GM18511 (cell line): Measurements from ENCODE around the gene MDK.

Experiments
- ATAC-seq: cut with Tn5 transposase; IDR thresholded peaks from one replicate; pipeline ENCODE4 v1.9.1; 2021; ENCODE audit warnings: mild to moderate bottlenecking, moderate library complexity; ENCODE audit not compliant: unreplicated experiment

MDK gene

DNA sequence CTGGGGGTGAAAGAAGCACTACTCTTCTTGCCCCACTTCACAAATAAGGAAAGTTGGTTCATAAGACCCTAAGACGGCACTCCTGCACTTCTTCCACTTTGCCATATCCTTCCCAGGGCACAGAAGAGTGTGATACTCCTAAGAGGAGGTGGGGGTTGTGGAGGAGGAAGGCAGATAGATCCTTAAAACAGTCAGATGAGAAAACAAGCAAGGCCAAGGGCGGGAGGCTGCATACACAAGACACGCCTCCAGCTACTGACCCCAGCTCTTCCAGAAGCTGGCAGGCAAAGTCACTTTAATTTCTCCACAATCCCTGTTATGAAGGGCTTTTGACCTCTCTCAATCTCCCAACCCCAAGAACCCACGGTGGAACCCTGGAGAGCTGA, 11.8 kb downstream of the MDK start:
- ATAC-seq = no peak

DNA sequence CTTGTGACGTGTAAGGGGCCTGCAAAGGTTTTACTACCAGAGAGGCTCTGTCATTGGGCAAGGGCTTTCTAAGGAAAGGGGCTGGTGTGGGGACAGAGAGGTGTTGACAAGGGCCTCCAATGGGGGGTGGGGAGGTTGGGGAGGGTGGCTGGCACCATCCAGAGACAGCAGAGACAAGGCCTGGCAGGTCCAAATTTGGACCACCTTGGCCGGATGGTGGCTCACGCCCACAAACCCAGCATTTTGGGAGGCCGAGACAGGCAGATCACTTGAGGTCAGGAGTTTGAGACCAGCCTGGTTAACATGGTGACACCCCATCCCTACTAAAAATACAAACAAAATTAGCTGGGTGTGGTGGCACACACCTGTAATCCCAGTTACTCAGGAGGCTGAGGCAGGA, 12.3 kb downstream of the MDK start:
- no peak for ATAC-seq

DNA sequence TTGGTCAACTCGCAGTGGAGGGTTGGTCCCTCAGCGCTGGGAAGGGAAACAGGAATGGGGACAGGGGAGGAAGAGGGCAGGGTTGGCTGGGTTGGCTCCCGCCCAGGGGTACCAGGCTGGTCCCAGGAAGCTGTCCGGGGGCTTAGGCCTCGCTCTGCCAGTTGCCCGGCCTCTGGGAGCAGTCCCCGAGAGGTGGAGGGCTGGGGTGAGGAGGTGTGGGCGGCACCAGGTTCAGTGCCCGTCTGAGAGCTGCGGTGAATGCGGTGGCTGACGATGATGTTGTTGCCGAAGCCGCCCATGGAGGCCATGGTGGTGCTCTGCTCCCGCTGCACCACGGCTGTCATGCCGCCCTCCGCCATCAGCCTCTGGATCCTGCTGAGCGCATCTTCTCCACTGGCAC, 16.1 kb downstream of the MDK start:
- ATAC-seq = no peak

DNA sequence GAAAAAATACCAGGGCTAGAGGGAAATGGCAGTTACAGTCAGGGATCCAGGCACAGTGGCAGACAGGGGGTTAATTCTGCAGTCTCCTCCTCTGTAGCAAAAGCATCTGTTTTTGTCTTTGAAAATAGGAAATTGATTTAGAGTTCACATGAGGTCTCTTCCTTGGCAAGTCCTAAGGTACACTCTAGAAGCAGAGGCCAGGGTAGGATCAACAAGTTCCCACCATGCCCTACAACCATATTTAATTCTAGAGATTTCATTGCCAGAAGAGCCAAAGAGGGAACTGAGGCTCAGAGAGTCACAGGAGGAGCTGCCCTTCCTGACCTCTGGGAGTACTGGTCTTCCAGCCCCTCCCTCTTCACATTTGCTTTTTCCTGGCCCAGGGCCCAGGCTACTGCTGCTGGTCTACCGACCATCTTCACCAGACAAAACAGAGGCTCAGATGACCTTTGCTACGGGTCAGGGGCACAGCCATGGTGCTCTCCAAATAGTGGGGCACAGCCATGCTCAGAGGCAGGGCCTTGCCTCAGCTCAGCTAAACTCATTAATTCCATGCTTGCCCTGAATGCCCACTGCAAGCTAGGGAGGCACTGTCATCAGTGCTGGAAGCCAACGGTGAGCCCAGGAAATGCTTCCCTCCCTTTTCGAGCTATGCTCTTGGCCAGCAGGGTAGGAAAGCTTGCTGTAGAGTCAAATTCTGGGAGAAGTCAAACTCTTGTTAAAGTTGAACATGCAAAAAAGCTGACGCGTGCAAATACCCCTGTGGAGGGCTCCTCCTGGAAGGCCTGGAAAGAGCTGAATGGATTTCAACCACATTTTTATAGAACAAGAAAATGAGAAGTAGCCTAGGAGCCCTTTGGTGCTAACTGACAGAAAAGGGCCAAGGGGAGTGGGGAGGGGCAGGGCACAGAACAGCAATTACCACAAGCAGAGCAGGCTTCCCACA, 21.8 kb downstream of the MDK start:
- ATAC-seq = no peak

DNA sequence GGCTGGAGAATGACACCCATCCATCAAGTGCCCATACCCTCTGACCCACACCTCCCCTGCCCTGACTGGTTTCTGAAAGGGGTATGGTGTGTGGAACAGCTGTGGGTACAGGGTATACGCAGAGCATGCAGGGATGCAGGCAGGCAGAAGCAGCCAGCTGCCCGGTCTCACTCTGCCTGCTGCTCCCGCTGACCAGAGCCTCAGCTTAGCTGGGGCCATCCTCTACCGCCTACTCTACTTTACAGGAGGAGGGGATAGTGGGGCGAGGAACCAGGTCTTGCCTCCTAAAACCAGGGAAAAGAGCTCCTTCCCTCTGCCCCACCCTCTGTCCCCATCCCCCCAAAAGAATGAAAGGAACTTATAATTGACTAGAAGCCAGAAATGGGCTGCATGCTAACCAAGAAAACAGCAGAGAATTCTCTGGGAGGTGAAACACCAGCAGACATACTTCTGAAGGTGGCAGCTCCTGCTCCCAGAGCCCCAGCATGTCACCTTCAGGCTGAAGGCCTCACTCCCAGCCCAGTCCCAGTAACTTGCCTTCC, 23.1 kb downstream of the MDK start:
- no peak for ATAC-seq

DNA sequence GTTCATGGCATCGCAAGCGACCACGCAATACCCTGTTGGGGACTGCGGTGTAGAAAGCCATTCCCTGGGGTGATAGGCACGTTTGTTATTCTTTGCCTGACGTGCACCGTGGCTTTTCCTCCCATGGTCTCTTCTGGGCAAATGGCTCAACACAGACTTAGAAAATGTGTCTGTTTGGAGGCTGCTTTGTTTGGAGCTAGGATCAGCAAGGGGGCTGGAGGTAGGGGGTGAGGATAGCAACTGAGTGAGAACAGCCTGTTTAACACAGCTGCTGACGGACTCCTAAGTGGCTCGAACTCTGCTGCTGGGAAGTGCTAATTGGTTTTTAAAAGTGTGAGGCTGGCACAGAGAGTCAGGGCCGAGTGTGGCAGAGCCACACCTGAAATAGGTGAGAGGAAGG, 26.2 kb downstream of the MDK start:
- no peak for ATAC-seq

DNA sequence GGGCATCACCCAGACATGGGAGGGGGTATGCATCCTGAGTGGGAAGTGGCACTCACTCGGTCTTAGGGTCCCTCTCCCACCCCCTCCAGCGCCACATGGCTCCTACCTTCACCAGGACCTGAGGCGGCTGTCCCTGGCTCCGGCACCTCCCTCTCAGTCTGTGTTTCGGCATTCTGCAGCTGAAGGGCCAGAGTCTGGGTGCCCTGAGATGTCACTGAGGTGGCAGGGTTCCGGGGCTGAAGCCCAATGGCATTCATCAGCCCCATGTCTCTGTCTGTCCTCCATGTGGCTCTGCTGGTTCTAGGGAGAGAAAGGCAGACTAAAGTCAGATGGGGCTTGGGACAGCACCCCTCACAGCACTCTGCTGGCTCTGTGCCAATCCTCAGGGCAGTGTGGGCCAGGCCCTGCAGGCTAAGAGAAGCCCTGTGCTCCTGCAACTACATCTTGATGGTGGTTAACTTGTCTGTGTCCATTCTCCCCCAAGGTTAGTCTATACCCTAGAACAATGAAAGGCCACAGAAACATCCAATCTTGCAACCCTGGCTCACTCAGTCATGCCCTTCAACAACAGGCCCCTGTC, 27.0 kb downstream of the MDK start:
- ATAC-seq = no peak

DNA sequence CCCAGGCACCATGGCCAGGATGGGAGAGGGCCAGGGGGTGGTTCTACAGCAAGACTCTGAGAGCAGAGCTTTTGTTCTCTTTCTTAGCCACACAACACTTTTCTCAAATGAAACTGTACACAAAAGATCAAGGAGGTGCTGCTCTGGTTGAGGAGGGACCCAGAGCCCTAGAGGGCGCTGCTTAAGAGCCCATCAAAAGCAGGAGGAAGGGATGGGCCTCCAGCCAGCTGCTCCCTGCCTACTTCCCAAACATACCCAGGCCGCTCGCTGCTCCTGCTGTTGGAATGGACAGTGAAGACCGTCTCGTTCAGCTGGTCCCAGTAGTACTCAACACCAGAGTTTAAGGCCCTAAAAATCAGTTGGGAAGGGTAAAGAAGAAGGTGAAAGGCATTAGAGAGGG, 28.6 kb downstream of the MDK start:
- no peak for ATAC-seq

DNA sequence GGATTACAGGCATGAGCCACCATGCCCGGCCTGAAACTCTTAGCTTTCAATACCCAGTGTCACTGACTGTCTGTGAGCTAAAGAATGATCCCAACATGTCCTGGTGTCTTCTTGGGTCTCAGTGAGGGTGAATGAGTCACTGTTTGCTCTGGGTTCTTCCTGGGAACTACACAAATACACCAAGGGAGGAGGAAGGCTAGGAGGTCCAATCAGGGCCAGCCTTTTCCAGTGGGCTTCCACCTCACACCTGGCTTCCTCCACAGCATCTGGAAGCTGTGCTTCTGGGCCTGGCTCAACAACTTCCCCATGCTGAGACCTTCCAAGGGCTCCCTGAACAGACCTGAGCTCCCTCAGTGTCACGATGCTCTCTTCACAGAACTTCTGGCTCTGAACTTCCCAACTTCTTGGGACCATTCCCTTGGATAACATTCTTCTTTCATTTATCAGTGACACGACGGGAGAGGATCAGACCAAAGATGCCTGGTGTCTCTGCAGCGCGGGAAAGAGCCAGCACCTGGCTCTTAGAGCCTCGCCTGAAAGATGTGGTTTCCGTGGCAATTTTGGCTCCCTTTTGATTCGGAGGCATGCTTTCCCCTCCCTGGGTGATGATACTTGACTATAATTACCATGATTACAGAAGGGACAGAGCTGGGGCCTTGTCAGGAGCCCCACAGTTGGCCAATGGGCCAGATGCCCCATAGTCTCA, 32.4 kb downstream of the MDK start:
- no peak for ATAC-seq

DNA sequence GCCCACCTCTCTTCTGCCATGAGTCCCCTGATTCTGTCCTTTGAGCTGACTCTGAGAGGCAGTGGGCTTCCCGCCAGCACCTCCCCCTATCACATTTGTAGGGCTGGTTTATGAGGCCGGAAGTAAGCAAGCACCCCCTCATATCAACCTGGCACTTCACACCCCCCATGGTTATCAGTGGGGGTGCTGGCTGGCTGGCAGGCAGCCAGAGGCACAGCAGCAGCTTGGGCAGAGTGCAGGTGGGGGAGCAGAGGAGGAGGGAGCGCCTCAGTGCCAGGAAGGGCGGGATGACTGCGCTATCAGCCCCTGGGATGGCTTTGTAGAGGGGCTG, 33.0 kb downstream of the MDK start:
- ATAC-seq = no peak

DNA sequence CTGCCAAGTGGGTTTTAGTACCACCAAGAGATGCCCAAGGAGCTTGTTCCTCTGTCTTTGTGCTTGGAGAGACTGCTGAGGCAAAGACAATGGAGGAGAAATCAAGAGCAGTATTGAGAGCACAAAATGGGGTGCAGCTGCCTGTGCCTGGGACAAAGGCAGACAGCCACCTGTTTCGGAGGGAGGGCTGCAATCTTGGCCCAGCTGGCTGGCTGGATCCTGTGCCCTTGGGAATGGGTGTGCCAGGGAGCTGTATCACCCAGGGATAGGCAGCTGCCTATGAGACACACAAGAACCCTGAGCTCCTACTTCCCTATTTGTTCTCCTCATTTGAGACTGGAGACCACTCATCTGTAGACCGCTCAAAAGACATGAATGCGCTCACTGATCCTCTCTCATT, 33.4 kb downstream of the MDK start:
- no peak for ATAC-seq

DNA sequence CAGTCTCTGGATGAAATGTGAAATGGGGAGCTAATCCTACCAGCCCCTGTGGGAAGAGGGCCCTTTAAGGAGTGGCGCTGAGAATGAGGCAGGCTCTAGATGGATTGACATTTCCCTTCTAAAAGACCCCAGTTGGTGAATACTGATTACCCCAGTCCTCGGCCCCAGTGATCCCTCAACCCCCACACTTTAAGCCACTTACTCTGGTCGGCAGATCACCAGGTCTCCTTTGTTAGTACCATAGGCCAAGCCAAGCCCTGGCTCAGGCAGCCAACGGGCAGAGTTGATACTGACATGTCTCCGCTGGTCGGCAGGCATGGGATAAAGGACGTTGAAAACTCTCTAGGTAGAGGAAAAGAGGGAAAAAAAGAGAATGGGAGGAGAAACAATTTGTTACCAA, 36.2 kb downstream of the MDK start:
- ATAC-seq = no peak

DNA sequence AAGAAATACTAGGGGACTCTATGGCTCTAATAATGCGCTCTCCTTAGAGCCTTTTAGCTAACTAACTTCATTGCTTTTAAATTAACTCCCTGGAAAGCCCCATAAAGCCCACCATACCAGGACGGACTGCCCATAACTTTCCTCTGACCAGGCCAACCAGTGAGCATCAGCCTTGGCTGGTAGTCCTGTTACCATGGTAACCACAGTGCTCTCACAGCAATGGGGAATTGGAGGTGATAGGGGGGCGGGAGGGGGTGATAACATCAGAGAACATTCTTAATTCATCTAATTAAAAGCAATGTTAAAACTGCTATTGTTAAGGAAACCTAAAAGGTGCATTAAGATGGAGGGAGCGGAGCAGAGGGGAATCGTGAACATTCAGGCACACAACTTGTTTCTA, 37.3 kb downstream of the MDK start:
- ATAC-seq = no peak

DNA sequence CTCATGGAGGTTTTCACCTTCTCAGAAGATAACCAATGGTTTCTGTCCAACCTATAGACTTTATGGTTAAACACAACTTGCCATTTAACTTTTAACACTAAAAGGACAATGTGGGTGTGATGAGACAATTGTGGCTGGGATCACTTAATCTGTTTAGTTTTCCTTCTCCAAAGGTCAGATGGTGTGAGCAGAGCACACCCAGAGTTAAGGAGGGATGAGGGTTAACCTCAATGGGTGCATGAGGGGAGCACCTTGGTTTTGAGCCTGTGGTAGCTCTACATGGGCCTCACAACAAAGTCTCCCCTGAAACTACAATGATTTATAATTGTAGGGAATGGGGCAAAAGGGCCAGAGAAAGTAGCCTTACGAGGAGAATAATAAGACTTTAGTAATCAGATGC, 39.0 kb downstream of the MDK start:
- no peak for ATAC-seq

DNA sequence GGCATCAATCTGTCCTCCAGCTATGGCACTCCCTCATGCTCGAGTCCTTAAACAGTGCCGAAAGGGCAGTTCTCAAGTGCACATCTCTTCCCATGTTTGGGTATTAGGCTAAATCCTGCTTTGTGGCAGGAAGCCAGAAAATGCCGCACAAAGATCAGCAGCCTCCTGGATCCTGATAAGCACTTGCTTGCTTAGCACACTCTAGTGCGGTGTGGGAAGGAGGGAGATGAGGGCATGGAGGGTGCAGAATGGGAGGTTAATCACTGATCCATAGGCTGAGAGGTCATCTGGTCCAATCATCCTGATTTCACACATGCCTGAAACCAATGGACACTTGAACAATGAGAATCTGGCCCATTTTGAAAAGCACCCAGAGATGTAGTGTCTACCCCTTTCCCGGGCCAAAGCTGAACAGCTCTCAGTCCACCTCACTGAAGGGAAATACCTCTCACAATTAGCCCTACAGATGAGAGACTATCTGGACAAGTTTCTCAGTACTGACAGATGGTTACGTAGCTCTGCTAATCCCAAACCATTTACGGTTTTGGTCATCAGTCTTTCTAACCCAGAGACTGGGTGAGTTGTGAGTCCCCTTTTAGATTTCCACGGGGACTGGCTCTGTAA, 39.9 kb downstream of the MDK start:
- ATAC-seq = no peak

DNA sequence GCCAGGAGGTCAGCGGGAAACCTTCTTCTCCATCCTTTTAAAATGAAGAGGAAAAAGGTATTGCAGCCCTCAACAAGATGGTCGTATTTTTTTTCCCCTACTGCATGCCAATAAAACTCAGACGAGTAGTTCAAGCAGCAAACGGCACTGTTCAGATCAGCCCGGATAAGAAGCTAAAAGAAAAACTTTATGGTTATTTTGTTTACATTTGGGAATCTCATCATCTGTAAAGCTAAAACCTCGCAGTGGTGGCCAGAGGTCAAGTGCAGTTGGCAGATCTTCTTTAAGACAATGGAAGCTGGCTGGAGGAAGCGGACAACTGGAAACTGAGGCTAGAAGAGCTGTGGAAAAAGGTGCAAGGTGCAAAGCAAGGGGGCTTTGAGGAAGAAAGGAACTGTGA, 41.1 kb downstream of the MDK start:
- no peak for ATAC-seq

DNA sequence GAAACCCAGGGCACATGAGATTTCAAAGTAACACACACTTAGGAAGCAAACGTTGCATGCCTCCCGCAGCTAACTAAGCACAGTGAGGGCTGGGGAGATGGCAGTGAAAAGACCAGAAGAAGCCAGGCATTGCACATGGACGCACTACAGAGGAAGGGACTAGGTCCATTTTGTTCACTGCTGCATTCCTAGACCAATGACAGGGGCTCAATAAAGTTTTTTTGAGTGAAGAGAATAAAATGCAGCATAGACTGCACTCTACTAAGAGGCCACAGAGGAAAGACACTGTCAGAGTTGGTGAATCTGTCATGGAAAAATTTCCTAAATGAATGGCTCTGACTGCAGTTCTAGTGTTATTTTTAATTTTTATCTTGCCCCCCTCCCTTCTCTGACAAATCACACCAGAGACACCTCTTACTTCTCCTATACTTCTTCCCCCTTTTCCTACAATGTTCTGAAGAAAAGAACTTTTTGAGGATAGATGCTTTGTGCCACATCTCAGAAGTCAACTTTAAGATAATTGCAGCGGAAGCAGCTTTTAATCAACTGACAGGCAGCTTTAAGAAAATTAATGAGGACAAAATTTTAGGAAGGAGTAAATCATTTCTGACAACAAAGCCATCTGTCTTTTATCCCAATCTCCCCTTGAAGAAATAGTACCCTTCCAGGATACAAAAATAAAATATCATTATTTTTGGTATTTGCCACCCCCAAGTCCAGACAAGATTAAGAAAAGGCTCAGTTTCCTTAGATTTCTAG, 44.9 kb downstream of the MDK start:
- no peak for ATAC-seq

DNA sequence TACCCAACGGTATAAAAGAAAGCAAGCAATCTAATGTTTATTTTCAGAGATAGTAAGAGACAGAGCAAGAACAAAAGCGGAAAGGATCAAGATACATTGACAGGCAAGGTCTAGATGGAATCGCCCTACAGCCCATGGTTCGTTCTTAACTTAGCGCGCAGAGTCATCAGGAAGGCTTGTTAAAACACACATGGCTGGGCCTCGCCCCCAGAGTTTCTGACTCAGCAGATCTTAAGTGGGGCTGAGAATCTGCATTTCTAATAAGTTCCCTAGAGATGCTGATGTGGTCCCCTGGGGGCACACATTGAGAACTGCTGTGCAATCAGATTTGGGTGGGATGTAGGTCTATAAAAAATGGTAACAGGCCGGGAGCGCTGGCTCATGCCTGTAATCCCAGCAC, 45.9 kb downstream of the MDK start:
- ATAC-seq = no peak

DNA sequence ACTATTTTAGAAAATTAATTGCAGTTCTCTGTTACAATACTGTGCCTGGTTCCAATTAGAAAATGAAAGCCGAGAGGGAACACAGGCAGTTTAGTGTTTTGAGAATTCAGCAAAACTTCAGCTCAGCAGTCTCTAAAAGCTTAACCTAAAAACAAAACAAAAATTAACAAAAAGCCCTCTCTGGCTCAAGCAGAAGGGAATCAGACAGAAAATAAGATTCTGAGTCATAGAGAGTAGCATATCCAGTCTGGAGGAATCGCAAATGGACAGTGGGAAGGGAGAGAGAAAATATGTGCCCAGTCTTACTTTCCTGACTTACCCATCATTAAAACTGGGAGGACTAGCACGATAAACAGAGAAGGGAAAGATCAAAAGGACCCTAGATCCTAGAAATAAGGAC, 48.2 kb downstream of the MDK start:
- ATAC-seq = no peak

DNA sequence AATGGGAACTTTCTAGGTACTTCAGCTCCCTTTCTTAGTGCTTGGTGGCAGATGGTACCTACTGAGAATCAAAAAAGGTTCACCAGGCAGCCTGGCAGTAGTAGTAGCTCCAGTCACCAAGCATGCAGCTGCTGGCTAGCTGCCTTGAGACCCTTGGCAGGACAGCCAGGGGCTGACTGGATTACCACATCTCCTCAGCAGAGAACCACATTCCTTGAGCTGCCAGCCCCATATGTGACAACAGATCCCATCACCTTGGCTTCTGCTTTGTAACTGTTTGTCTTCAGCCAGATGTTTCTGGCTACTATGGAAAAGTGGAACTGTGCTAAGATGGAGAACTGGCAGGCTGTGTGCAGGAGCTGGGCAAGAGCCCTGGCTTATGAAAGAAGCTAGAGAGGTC, 49.7 kb downstream of the MDK start:
- no peak for ATAC-seq
